H1 (cell line): Measurements from ENCODE around the gene ELMO1.

ENCODE experiments used
- EGR1 ChIP-seq: IDR thresholded peaks from 2 replicates; pipeline ENCODE4 v1.6.1; 2011; ENCODE audit warnings: low read depth, low read length, borderline replicate concordance
- HDAC6 ChIP-seq: IDR thresholded peaks from one replicate; pipeline ENCODE4 v1.7.1; 2012; ENCODE audit warnings: low read depth, mild to moderate bottlenecking, inconsistent platforms, low read length, moderate library complexity
- JUND ChIP-seq: IDR thresholded peaks from 2 replicates; pipeline ENCODE4 v1.6.1; 2011; ENCODE audit warnings: mild to moderate bottlenecking, improper control_type of control experiment, low read length
- POLR2A ChIP-seq, 2 experiments: IDR thresholded peaks; 1 replicate in 1 of 2; 2 replicates in 1 of 2; pipeline ENCODE4 v1.6.1; 2011; ENCODE audit warnings: low read depth in 2 of 2, low read length in 2 of 2, mild to moderate bottlenecking in 2 of 2; ENCODE audit errors: control extremely low read depth in 1 of 2
- RAD21 ChIP-seq, 2 experiments: IDR thresholded peaks in 1 of 2; conservative IDR thresholded peaks in 1 of 2; 2 replicates each; pipeline ENCODE4 v1.6.1; 2011; ENCODE audit warnings: low read depth in 2 of 2, low read length in 2 of 2, improper control_type of control experiment in 1 of 2, inconsistent platforms in 1 of 2, mild to moderate bottlenecking in 1 of 2, moderate library complexity in 1 of 2
- SP1 ChIP-seq: IDR thresholded peaks from 2 replicates; pipeline ENCODE4 v1.6.1; 2011; ENCODE audit warnings: low read depth, low read length
- ZNF274 ChIP-seq: IDR thresholded peaks from 2 replicates; pipeline ENCODE4 v1.7.0; 2012; ENCODE audit warnings: low read length, borderline replicate concordance; ENCODE audit errors: extremely low read depth
- TF ChIP-seq, protein P1 (sequence below), 3 experiments: IDR thresholded peaks; 1 replicate in 2 of 3; 2 replicates in 1 of 3; pipeline versions ENCODE4 v1.5.1 to v1.6.1; 2011; ENCODE audit warnings: low read length in 3 of 3, mild to moderate bottlenecking in 3 of 3, inconsistent platforms in 2 of 3, low read depth in 1 of 3, moderate library complexity in 1 of 3; ENCODE audit not compliant: insufficient read depth in 1 of 3; ENCODE audit errors: control extremely low read depth in 1 of 3

DNA sequence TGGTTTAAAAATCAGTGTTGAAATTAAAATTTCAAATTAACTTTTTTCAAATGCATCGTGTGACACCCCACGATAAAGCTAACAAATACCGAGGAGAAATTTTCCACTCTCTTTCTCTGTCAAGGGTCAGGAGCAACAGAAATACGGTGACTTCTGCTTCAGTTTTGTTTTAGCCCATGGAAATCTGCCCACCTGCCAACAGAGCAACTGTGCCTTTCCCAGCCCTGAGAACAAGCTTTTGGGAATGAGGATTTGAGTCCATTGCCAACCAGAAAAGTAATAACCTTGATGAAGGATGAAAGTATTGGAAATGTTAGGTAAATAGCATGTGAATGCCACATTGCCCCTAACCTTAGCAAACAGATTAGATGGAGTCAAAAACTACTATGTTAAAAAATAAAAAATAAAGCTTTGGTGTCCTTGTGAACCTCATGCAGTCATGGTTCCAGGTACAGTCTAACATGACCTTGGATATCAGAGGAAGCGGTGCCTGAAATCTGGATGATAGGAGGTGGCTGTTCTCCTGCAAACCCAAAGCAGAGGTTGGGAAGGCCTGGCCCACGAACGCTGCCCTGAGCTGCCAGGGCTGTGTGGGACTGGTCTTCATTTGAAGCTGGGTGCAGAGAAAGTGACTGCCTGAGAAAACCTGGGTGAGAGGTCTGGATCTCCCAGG, 296.8 kb downstream of the ELMO1 start:
- TF ChIP-seq, protein P1, sequence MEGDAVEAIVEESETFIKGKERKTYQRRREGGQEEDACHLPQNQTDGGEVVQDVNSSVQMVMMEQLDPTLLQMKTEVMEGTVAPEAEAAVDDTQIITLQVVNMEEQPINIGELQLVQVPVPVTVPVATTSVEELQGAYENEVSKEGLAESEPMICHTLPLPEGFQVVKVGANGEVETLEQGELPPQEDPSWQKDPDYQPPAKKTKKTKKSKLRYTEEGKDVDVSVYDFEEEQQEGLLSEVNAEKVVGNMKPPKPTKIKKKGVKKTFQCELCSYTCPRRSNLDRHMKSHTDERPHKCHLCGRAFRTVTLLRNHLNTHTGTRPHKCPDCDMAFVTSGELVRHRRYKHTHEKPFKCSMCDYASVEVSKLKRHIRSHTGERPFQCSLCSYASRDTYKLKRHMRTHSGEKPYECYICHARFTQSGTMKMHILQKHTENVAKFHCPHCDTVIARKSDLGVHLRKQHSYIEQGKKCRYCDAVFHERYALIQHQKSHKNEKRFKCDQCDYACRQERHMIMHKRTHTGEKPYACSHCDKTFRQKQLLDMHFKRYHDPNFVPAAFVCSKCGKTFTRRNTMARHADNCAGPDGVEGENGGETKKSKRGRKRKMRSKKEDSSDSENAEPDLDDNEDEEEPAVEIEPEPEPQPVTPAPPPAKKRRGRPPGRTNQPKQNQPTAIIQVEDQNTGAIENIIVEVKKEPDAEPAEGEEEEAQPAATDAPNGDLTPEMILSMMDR (IDR thresholded peaks at IDR 0.05; ENCODE audit: control extremely low read depth in 1 of 3, insufficient read depth in 1 of 3, low read depth in 1 of 3, low read length in 3 of 3) = no peak
- TF ChIP-seq POLR2A (IDR thresholded peaks at IDR 0.05; ENCODE audit: control extremely low read depth in 1 of 2, low read depth in 2 of 2, low read length in 2 of 2) (no peak), EGR1 (no peak), JUND (no peak), ZNF274 (no peak), SP1 (no peak), HDAC6 (no peak), RAD21 (IDR thresholded peaks at IDR 0.05 in 1 of 2, conservative IDR thresholded peaks at IDR 0.05 in 1 of 2; ENCODE audit: low read depth in 2 of 2, low read length in 2 of 2) (no peak)
